UCSD-AML1 (cell line): ENCODE measurements around the gene ZC3H8.
A peak's percentile ranks its signal among the peaks of the same experiment; 100 is the strongest.
"Not testable (repeated sequence)": the region's sequence is repeated elsewhere in the genome, so short reads cannot be mapped to it uniquely, and the experiment has no call there.

Experiments used
- DNase-seq: peaks from one replicate; lab custom pipeline; 2025; ENCODE audit not compliant: unreplicated experiment; lab: John Stamatoyannopoulos, UW

Gene ZC3H8

DNA sequence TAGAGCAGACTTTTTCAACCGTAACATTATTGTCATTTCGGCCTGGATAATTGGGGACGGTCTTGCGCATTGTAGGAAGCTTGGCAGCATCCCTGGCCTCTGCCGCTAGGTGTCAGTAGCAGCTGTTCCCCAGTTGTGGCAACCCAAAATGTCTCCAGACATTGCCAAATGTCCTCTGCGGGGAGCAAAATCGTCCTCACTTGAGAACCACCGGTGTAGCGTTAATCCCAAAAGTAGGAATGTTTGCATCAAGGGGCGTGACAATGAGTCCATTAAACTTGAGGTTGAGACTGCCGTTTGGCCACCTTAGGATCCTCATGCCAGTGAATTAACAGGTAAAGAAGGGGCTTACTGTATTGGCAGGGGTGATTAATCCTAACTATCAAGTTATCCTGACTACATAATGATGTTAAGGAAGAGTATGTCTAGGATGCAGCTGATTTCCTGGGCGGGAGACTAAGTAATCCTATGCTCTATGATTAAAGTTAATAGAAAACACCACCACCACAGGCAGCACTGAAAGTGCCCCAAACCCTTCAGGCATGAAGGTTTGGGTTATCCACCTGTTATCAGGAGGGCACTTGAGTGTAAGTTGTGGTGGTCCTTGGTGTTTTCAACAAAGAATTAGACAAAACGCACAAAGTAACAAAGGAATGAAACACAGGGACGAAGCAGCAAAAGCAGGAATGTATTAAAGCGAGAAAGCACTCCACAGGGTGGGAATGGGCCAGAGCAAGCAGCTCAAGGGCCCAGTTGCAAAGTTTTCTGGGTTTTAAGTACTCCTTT, 4.9 kb upstream of the ZC3H8 start:
- peak; percentile 74 for DNase-seq

DNA sequence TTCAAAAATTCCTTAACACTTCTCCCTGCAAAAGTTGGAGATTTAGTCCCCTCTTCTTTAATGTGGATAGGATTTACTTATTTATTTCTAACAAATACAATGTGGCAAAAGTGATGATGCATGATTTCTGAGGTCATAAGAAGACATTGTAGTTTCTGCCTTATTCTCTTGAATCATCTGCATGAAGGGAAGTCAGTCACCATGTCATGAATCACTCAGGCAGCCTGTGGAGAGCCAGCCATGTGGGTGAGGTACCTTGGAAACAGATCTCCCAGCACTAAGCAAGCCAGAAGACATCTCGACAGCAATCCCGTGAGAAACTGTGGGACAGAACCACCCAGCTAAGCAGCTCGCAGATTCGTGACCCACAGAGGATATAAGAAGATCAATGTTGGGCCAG, 2.7 kb upstream of the ZC3H8 start:
- DNase-seq = no peak

DNA sequence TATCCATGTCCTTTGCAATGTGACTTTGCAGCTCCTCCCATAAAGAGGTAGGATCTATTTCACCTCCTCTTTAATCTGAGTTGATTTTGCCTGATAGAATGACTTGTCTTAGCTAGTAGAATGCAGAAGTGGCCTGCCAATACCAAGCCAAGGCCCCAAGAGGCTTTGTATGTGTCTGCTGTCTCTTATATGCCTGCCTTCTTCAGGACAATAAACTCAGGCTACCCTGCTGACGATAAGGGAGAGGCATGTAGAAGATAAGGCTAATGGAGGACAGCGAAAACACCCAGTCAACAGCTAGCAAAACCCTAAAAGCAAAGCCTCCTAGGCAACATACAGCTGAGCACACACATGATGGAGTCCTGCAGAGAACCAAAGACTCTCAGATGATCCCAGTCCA, 1.8 kb upstream of the ZC3H8 start:
- DNase-seq = no peak

DNA sequence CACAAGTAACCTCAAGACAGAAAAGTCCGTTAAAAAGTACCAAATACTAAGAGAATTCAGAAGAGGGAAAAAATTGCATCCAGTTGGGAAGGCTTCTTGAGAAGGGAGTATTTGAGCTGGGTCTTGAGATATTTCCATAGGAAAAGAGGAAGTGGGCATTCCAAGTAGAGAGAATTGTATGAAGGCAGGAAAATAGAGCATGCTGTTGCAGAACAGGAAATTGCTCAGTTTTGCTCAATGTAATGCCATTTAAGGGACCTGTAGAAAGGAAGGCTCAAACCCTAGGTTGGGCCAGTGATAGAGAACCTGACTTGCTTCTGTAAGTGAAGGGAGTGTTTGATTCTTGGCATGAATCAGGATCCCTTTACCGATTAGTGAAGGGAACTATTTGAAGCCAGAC, 1.0 kb upstream of the ZC3H8 start:
- DNase-seq = no peak

DNA sequence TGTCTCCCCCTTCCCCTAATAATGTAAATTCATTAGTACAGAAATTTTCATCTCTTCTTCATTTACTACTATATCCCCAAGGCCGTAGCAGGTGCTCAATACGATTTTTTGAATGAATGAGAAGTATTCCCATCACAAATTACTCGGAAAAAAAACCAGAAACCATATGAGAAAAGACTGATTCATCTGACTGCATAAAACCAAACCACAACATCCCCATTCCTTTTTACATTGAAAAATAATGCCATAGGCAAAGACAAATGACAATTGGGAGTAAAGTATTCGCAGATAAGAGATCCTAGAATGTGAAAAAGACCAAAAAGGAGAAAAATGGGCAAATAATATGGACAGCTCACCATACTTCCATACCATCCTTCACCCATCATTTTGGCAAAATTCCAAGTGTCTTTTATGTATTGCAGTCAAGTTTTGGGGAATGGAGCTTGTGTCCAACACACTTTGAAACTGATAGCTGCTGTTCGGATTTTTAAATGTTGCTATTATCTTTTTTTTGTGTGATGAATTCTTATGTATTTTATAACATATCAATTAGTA, 1.5 kb downstream of the ZC3H8 start:
- no peak for DNase-seq

DNA sequence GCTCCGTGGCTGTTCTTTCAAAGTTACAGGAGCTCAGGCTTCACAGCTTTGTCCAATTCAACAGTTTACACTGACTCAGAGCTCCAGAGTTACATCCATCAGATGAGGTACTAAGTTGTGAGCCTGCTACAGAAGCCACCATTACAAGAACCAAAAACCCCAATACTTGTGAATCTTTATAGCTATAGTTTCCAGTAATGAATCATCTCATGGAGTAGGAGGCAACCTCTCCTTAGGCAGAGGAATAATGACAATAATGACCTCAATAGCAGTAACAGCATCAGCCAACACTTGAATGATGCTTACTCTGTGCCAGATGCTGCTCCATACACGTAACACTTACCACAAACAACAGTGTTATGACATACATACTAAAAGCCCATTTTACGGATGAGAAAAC, 3.6 kb downstream of the ZC3H8 start:
- no peak for DNase-seq

DNA sequence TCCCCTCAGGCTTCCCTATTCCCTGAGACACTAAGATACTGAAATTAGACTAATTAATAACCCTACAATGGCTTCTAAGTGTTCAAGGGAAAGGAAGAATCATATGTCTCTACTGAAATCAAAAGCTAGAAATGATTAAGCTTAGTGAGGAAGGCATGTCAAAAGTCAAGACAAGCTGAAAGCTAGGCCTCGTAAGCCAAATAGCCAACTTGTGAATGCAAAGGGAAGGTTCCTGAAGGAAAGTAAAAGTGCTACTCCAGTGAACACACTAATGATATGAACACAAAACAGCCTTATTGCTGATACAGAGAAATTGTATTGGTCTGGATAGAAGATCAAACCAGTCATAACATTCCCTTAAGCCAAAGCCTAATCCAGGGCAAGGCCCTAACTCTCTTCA, 10.0 kb downstream of the ZC3H8 start:
- no peak for DNase-seq

DNA sequence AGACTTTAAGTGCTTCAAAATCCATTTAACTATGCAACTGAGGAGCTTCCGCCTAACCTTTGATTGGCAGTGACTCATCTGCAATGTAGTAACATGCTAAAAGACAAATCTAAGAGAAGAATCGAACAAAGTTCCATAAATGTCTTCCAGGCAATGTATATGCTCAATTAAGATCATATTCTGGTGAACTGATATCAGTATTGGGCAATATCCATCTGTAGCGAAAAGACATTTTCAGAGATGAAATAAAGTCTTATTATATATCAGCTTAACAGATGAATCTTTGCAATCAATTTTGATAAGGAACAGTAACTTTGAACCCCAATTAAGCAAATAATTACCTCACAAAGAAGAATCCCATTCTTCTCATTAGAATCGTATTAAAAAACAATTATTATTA, 11.6 kb downstream of the ZC3H8 start:
- DNase-seq = no peak

DNA sequence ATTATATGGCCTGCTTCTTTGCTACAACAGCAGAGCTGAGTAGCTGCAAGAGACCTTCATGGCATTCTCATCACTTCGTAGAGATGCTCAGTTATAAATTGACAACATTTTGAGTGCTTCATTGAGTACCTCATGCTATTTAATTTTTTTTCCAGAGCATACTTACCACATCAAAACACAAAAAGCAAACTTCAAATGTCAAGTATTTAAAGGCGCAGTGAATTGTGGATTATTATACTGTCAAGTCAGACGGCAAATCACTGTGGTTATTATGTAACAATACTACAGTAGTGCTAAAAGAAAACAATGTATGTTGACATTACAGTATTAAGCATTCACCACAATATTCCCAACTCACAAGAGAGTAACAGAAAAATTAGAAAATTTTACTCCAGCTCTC, 12.5 kb downstream of the ZC3H8 start:
- DNase-seq = no peak

DNA sequence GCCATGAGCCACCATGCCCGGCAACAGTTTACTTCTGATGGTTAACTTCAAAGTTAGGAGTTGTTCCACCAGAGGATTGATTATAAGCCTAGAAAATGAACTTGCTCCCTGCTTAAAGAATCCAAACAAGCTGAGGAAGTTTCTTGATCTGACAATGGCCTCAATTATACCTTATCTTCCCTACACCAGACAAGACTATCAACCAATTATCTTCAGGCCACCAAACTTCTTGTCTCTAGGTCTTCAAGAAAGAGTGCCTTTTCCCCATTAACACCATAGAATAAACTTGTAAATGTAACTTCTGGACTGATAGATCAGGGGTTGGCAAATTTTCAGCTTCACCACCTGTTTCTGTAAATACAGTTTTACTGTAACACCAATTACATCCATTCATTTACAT, 15.0 kb downstream of the ZC3H8 start:
- no peak for DNase-seq

DNA sequence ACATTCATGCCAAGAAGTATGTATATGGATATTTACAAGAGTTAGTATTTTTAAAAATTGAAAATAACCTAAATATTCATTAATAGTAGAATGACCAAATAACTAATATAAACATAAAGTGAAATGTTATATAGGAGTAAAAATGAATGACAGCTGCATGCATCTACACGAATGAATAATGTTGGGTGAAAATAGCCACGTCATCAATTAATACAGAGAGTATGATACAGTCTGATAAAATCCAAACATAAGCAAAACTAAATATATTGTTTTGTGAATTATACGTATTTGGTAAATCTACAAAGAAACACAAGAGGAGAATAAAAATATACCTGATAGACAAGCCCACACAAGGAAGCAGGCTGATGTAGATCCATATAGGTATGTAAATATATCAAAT, 24.5 kb downstream of the ZC3H8 start:
- DNase-seq = no peak

DNA sequence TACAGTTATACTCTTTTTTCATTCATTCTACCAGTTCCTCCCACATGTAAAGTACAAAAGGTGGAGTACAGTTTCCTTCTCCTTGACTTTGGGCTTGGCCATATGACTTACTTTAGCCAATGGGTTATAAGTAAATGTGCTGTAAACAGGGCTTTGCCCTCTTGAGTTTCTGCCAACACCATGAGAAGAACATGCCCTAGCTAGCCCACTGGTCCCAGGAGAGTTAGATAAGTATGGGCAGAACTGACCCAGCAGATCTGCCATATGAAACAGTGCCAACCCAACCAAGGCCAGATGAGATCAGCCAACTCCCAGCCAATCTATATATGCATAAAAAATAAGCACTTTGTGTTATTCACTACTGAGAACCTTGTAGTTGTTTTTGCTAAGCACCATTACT, 25.5 kb downstream of the ZC3H8 start:
- DNase-seq = no peak

DNA sequence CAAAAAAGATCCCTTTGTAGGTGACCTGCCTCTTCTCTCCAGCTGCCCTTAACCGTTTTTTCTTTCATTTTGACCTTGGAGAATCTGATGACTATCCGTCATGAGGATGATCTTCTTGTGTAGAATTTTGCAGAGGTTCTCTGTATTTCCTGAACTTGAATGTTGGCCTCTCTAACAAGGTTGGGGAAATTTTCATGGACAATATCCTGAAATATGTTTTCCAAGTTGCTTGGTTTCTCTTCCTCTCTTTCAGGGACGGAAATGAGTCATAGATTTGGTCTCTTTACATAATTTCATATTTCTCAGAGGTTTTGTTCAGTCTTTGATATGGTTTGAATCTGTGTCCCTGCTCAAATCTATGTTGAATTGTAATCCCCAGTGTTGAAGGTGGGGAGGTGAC, 34.0 kb downstream of the ZC3H8 start:
- no peak for DNase-seq

DNA sequence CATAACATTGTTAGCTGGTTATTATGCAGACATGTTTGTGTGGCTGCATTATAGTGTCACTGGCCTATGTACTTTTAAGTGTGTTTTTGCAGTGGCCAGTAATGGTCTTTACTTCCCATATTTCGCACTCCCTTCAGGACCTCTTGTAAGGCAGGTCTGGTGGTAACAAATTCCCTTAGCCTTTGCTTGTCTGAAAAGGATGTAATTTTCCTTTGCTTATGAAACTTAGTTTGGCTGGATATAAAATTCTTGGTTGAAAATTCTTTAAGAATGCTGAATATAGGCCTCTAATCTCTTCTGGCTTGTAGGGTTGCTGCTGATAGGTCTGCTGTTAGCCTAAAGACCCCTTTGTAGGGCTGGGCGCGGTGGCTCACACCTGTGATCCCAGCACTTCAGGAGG, 34.7 kb downstream of the ZC3H8 start:
- no peak for DNase-seq

DNA sequence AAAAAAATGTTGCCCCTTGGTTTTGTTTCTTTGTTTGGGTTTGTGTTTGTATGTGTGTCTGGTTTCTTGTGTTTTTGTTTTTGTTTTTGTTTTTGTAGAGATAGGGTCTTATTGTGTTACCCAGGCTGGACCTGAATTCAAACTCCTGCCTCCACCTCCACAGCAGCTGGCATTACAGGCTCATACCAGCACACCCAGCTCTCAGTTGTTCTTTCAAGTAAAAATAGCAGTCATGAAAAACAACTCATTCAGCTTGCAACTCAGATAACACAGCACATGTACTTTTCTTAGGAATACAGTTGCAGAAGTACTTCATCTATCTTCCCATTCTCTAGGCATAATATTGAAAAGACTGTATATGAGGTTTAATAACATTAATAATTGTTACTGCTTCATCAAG, 37.0 kb downstream of the ZC3H8 start:
- DNase-seq = no peak

DNA sequence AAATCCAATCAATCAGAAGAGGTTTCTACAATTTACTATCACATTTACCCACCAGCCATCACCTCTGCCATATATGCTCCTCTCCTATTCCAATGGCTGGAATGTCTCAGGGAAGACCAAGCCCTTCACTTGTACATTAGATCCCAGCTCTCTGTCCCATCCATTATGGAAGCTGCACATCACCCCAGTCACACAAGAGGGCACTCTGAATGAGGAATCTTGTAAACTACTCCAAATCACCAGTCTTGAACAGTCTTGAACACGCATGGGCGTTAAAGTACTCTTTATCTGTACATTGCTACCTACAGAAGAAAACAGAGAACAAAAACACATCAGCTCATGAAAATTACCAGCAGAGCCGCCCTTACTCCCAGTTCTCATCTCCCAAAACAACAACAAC, 38.7 kb downstream of the ZC3H8 start:
- no peak for DNase-seq

DNA sequence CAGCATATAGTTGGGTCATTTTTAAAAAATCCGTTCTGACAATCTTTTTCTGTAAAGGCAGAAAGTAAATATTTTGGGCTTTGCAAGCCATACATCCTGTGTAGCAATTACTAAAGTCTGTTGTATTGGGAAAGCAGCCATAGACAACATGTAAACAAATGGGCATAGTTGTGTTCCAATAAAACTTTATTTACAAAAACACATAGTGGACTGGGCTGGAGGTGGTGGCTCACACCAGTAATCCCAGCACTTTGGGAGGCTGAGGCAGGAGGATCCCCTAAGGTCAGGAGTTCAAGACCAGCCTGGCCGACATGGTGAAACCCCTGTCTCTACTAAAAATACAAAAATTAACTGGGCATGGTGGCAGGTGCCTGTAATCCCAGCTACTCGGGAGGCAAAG, 46.9 kb downstream of the ZC3H8 start:
- DNase-seq = not testable (repeated sequence)

DNA sequence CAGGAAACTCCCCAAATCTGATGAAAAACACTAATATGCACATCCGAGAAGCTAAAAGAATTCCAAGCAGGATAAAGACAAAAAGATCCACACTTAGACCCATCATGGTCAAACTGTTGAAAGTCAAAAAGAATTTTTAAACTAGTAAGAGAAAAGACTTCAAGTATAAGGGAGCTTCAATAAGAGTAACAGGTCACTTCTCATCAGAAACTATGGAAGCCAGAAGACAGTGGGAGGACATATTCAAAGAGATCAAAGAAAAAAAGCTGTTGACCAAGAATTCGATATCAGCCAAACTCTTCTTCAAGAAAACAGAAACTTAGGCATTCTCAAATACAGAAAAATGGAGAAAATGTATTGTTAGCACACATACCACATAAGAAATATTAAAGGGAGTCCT, 50.4 kb downstream of the ZC3H8 start:
- no peak for DNase-seq

DNA sequence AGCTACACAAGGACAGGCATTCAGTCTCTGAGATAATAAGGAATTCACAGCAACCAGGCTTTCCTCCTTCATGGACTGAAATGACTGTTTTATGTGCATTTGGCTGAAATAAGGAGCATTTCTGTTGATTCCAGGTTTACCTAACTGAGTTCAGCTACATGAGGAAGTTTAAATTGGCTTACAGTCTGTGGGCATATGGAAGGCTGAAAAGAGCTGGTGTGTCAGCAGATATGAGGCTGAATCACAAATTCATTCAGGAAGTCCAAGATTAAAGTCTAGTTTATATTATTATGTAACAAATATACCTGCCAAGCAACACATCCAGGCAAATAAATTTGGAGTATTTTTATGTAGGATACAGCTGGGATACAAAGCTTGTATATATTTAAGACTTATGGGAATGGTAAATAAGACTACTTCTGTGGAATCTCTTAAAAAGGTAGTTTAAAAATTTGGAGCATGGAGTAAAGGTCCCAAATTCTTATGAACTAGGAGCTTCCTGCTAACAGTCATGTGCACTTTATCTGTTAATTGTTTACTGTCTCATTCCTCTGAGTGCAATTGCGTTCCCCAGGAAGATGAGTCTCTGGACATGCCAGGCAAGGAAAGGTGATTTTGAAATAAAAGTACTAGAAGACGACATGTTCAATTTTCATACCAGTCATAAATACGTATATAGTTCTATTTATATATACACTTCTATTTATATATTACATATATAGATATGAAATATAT, 53.0 kb downstream of the ZC3H8 start:
- no peak for DNase-seq

DNA sequence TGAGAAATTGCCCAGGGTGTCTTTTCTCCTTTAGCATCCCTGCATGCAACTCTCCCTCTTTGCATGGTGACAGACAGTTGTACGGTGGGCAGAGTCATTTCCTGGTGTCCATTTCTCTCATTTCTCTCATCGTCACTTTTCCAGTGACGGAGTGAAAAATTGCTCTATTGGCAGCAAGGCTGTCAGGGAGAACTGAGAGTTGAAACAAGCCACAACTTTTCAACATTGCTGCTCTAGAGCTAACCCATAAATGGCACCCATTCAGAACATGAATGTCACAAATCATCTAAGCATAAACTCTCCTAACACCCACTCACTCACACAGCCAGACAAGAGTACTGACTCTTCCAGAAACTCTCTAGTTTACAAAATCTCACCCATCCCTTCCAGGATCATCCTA, 55.7 kb downstream of the ZC3H8 start:
- no peak for DNase-seq

DNA sequence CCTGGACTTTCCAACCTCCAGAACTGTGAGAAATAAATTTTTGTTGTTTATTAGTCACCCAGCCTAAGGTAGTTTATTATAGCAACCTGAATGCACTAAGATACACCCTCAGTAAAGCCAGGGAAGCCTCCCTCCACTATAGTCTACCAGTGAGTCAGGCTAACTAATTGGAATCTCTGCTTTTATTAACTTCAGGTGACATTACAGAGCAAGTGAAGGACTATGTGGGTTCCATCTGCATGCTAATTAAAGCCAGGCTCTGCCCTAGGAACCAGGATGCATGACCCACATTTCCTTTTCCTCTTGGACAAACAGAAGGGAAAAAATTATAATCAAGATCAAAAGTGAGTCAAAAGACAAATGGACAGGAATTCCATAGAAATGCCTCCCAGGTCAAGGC, 56.1 kb downstream of the ZC3H8 start:
- no peak for DNase-seq

DNA sequence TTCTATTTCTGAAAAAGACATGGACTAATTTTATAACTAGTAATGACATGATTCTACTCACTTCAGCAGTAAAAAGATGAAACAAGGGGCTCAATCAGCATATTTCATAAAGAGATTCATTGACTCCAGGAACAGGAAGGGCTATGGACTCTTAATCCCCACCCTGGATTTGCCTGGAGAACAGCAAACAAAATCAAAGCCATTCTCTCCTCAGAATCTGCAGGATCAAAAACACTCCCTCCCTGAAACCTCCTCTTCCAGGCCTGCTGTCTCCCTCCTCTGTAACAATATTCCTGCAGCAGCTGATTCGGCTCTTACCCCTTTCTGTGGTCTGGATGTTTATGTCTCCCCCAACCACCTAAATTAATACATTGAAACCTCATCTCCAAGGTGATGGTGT, 57.0 kb downstream of the ZC3H8 start:
- DNase-seq = no peak

DNA sequence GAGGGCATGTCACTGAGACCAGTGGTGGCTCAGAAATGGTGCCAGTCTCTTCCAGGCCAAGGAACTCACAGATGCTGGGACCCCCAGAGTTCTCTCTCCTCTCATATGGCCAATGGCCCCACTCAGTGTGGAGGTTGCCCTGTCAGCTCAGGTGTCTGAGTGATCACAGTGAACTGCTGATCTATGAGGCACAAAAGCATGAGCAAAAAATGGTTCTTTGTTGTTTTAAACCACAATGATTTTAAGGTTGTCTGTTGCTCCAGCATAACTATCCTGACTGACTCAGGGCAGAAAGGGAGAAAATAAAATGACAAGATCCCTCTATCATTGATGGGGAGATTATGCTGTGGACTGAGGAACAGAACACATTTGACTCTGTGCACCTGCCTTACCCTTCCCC, 58.9 kb downstream of the ZC3H8 start:
- DNase-seq = no peak
